HuH-7.5 (cell line): ENCODE results near the gene SEMA3A.

Experiments
- DNase-seq: peaks from one replicate; pipeline ENCODE4 v3.0.0; 2011; ENCODE audit warnings: low spot score

The SEMA3A gene

GRCh38 chr7:83930262-83930661, 264.3 kb downstream of the SEMA3A start:
- DNase-seq, result no peak

DNA sequence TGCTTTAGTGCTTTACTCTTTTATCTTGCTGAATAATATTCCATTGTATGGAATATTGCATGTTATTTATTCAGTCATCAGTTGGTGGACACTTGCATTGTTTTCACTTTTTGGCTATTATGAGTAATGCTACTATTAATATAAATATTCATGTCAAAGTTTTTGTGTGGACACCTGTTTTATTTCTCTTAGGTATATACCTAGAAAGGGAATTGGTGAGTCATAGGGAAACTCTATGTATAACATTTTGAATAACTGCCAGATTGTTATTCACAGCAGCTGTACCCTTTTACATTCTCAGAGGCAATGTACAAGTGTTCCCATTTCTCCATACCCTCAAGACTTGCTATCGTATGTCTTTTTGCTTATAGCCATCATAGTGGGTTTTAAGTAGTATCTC, 268.7 kb downstream of the SEMA3A start:
- no peak for DNase-seq

- no peak for DNase-seq
These were observed 272.5 kb downstream of the SEMA3A start for GRCh38 chr7:83921941-83922607.

DNA sequence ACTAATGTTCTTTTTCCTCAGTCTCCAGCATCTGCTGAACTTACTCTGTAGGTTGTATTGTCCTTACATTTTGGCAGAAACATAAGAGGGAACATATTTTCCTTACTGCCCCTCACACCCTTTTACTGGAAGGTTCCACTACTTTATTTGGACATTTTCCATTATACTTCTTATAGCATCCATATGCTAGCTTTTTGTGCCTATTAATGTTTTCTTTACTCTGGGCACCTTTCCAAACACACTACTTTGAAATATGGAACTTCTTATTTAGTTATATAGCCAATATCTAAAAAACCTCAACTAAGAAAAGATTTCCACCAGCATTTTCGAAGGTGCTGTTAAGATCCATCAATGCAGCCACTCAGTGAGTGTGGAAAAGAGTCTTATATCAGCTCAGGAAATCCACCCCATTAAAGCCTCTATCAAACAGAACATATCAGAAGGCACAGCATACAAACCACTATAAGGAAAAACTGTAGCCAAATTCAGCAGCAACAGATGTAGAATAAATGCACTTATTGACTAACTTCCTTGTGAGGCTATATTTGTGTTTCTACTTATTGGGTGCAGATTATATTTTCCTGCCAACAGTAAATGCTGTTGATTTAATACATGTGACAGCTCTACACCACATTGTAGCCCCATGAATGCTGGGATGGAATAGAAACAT, 273.2 kb downstream of the SEMA3A start:
- DNase-seq, result no peak

DNA sequence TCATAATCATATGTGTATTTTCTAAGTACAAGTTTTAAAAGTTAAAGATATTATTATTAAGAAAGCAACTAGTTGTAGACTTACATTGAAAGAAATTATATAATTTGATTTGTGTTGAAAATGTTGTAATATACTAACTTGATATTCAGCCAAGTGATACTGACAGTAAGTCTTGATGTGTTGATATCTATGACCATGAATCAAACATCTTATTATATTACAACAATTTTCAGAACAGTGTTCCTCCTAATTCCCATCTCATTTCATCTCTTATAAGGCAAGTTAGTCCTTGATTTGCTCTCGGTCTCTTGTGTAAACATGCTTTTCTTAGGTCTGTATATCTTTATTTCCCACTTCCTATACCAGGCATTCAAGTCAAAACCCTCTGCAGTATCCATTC, 276.4 kb downstream of the SEMA3A start:
- DNase-seq, result no peak

DNA sequence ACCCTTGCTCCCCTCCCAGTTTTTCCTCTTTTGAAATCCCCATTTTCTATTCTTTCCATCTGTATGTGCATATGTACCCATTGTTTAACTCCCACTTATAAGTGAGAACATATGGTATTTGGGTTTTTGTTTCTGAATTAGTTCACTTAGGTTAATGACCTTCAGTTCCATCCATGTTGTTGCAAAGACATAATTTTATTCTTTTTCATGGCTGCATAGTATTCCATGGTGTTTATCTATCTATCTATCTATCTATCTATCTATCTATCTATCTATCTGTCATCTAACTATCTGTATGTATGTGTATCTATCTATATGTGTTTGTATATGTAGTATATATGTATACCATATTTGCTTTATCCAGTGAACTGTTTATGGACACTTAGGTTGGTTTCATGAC, 281.4 kb downstream of the SEMA3A start:
- no peak for DNase-seq

DNA sequence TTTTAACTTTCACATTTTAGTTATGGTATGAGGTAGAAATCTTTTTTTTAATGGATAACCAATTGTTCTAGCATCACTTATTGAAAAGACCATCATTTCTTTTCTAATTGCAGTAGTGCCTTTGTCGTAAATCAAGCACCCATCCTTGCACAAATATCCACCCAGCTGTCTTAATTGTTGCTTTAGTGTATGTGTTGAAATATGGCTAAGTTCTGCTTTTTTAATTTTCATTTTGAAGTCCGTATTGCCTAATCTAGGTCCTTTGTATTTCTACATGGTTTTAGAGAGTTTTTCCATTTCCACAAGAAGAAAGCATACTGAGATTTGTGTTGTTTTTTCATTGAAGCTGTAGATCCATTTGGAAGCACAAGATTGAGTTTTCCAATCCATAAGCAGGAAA, 286.1 kb downstream of the SEMA3A start:
- no peak for DNase-seq
